Trophoblast cell (in vitro differentiated cells and primary cell): ENCODE data around the gene SPON1.

Source experiments
- DNase-seq, 2 donors: peaks; one replicate each; pipeline ENCODE4 v3.0.0-alpha.2; 2016
- H2AFZ ChIP-seq: 2 replicates; pipeline ENCODE4 v1.6.1; 2013; ENCODE audit warnings: low read length, moderate library complexity, mild to moderate bottlenecking; ENCODE audit not compliant: insufficient read depth, poor library complexity
- H2AK5ac ChIP-seq: 2 replicates; pipeline ENCODE4 v1.6.1; 2013; ENCODE audit warnings: mild to moderate bottlenecking, low read length
- H2BK120ac ChIP-seq: 2 replicates; pipeline ENCODE4 v1.6.1; 2013; ENCODE audit warnings: low read length, mild to moderate bottlenecking, moderate library complexity; ENCODE audit not compliant: insufficient read depth, poor library complexity
- H2BK12ac ChIP-seq: 2 replicates; pipeline ENCODE4 v1.6.1; 2013; ENCODE audit warnings: mild to moderate bottlenecking, low read length, moderate library complexity
- H2BK5ac ChIP-seq: 2 replicates; pipeline ENCODE4 v1.6.1; 2013; ENCODE audit warnings: low read length, low read depth, moderate library complexity, mild to moderate bottlenecking; ENCODE audit not compliant: poor library complexity
- H3K14ac ChIP-seq: 2 replicates; pipeline ENCODE4 v1.6.1; 2013; ENCODE audit warnings: mild to moderate bottlenecking, low read length
- H3K18ac ChIP-seq: 2 replicates; pipeline ENCODE4 v1.6.1; 2013; ENCODE audit warnings: mild to moderate bottlenecking, low read length
- H3K23ac ChIP-seq: 2 replicates; pipeline ENCODE4 v1.6.1; 2013; ENCODE audit warnings: low read length
- H3K27ac ChIP-seq: 2 replicates; pipeline ENCODE4 v1.5.1; 2013; ENCODE audit warnings: low read depth, mild to moderate bottlenecking, inconsistent platforms, low read length, moderate library complexity
- H3K27me3 ChIP-seq: 2 replicates; pipeline ENCODE4 v1.6.1; 2013; ENCODE audit warnings: inconsistent platforms, mild to moderate bottlenecking, low read length, moderate library complexity; ENCODE audit not compliant: insufficient read depth
- H3K36me3 ChIP-seq, 2 experiments: 1 replicate in 1 of 2; 2 replicates in 1 of 2; pipeline ENCODE4 v1.6.1; 2013; ENCODE audit warnings: low read length in 2 of 2, mild to moderate bottlenecking in 2 of 2, moderate library complexity in 1 of 2; ENCODE audit not compliant: insufficient read depth in 2 of 2, control insufficient read depth in 1 of 2
- H3K4ac ChIP-seq: 2 replicates; pipeline ENCODE4 v1.6.1; 2013; ENCODE audit warnings: low read depth, mild to moderate bottlenecking, low read length, moderate library complexity
- H3K4me1 ChIP-seq, 2 experiments: 1 replicate in 1 of 2; 2 replicates in 1 of 2; pipeline ENCODE4 v1.6.1; 2013; ENCODE audit warnings: low read length in 2 of 2, mild to moderate bottlenecking in 2 of 2, moderate library complexity in 1 of 2; ENCODE audit not compliant: insufficient read depth in 2 of 2, control insufficient read depth in 1 of 2
- H3K4me2 ChIP-seq: 2 replicates; pipeline ENCODE4 v1.6.1; 2013; ENCODE audit warnings: inconsistent platforms, mild to moderate bottlenecking, low read length, moderate library complexity
- H3K4me3 ChIP-seq: 2 replicates; pipeline ENCODE4 v1.5.1; 2013; ENCODE audit warnings: mild to moderate bottlenecking, low read depth, low read length, inconsistent platforms
- H3K79me1 ChIP-seq: one replicate; pipeline ENCODE4 v1.6.1; 2013; ENCODE audit warnings: low read length
- H3K79me2 ChIP-seq: 2 replicates; pipeline ENCODE4 v1.6.1; 2013; ENCODE audit warnings: low read length, mild to moderate bottlenecking; ENCODE audit not compliant: control insufficient read depth, insufficient read depth, poor library complexity
- H3K9ac ChIP-seq: 2 replicates; pipeline ENCODE4 v1.6.1; 2013; ENCODE audit warnings: mild to moderate bottlenecking, low read length
- H3K9me3 ChIP-seq: 2 replicates; pipeline ENCODE4 v1.6.1; 2013; ENCODE audit warnings: low read depth, mild to moderate bottlenecking, control low read depth, inconsistent platforms, low read length; ENCODE audit not compliant: insufficient read depth
- H4K12ac ChIP-seq: 2 replicates; pipeline ENCODE4 v1.6.1; 2013; ENCODE audit warnings: low read depth, mild to moderate bottlenecking, low read length, moderate library complexity
- H4K8ac ChIP-seq: 2 replicates; pipeline ENCODE4 v1.6.1; 2013; ENCODE audit warnings: low read depth, mild to moderate bottlenecking, low read length, moderate library complexity
- H4K91ac ChIP-seq: one replicate; pipeline ENCODE4 v1.6.1; 2013; ENCODE audit warnings: low read depth, mild to moderate bottlenecking, low read length, moderate library complexity
- WGBS: extraction: QIAGEN DNeasy Blood & Tissue Kit; methylation state at CpG from one replicate; pipeline ENCODE4 v1.1.7; 2013; ENCODE audit warnings: missing lambda C conversion rate; ENCODE audit not compliant: insufficient read length, insufficient coverage; ENCODE audit errors: extremely low coverage; 5-methylcytosine and 5-hydroxymethylcytosine counted together

SPON1 gene

GRCh38 chr11:14310679-14311078, 348.2 kb downstream of the SPON1 start:
- no peak overlapping the region for H2BK5ac ChIP-seq
- no peak overlapping the region for H4K8ac ChIP-seq
- H3K4me3 ChIP-seq: no peak overlapping the region
- no peak overlapping the region for H3K27ac ChIP-seq
- H2BK12ac ChIP-seq: no peak overlapping the region
- no peak overlapping the region for H3K4me2 ChIP-seq
- H3K79me2 ChIP-seq: peaks cover 5% of the 10 kb centered on the region
- H3K4me1 ChIP-seq: no peaks in the 10 kb centered on the region
- no peak overlapping the region for H3K4ac ChIP-seq
- H2AFZ ChIP-seq: no peak overlapping the region
- no peaks in the 10 kb centered on the region for H3K9me3 ChIP-seq
- H3K36me3 ChIP-seq: no peaks in the 10 kb centered on the region
- H4K12ac ChIP-seq: no peak overlapping the region
- no peak for DNase-seq
- H3K79me1 ChIP-seq: no peaks in the 10 kb centered on the region
- H2BK120ac ChIP-seq: no peak overlapping the region
- no peak overlapping the region for H3K23ac ChIP-seq
- H3K14ac ChIP-seq: no peak overlapping the region
- H2AK5ac ChIP-seq: no peak overlapping the region
- H3K18ac ChIP-seq: no peak overlapping the region
- no peak overlapping the region for H4K91ac ChIP-seq
- no CpG with 5 or more reads among the region's 1 CpG for WGBS
- H3K9ac ChIP-seq: no peak overlapping the region
- H3K27me3 ChIP-seq: no peaks in the 10 kb centered on the region

GRCh38 chr11:14312736-14313438, 350.4 kb downstream of the SPON1 start:
- Histone ChIP-seq H3K27me3 (no peaks in the 10 kb centered on the region), H3K4me2 (no peak overlapping the region), H3K4me3 (no peak overlapping the region), H4K8ac (no peak overlapping the region), H3K23ac (no peak overlapping the region), H3K9ac (no peak overlapping the region), H3K14ac (no peak overlapping the region), H3K18ac (no peak overlapping the region), H3K79me1 (no peaks in the 10 kb centered on the region), H3K27ac (no peak overlapping the region), H4K12ac (no peak overlapping the region), H2BK120ac (no peak overlapping the region), H3K79me2 (peaks cover 2% of the 10 kb centered on the region), H3K9me3 (no peaks in the 10 kb centered on the region), H2BK5ac (no peak overlapping the region), H3K4ac (peak overlapping the region; percentile 69), H2AFZ (no peak overlapping the region), H2BK12ac (no peak overlapping the region), H3K36me3 (no peaks in the 10 kb centered on the region), H3K4me1 (no peaks in the 10 kb centered on the region), H2AK5ac (no peak overlapping the region), H4K91ac (no peak overlapping the region)
- no peak for DNase-seq
- WGBS: no CpG with 5 or more reads among the region's 4 CpGs

GRCh38 chr11:14314127-14314526, 351.6 kb downstream of the SPON1 start:
- H2BK12ac ChIP-seq: no peak overlapping the region
- no peak overlapping the region for H3K4me2 ChIP-seq
- H4K8ac ChIP-seq: no peak overlapping the region
- H3K79me2 ChIP-seq: peaks cover 2% of the 10 kb centered on the region
- H3K18ac ChIP-seq: no peak overlapping the region
- no peak overlapping the region for H4K12ac ChIP-seq
- H3K9me3 ChIP-seq: no peaks in the 10 kb centered on the region
- H3K14ac ChIP-seq: no peak overlapping the region
- no peak overlapping the region for H2AK5ac ChIP-seq
- no peak overlapping the region for H3K4ac ChIP-seq
- H3K36me3 ChIP-seq: no peaks in the 10 kb centered on the region
- no peak overlapping the region for H3K4me3 ChIP-seq
- H3K27me3 ChIP-seq: no peaks in the 10 kb centered on the region
- no peak overlapping the region for H3K27ac ChIP-seq
- no peak overlapping the region for H3K23ac ChIP-seq
- no peaks in the 10 kb centered on the region for H3K4me1 ChIP-seq
- H4K91ac ChIP-seq: no peak overlapping the region
- no peak overlapping the region for H2BK120ac ChIP-seq
- WGBS: no CpG with 5 or more reads among the region's 2 CpGs
- no peak overlapping the region for H2AFZ ChIP-seq
- H2BK5ac ChIP-seq: no peak overlapping the region
- no peaks in the 10 kb centered on the region for H3K79me1 ChIP-seq
- DNase-seq: no peak
- H3K9ac ChIP-seq: no peak overlapping the region

- Histone ChIP-seq H4K12ac (no peak overlapping the region), H3K4me1 (no peaks in the 10 kb centered on the region), H4K8ac (no peak overlapping the region), H3K18ac (no peak overlapping the region), H2AFZ (no peak overlapping the region), H3K14ac (no peak overlapping the region), H3K79me2 (peaks cover 2% of the 10 kb centered on the region), H3K9ac (no peak overlapping the region), H3K4me2 (no peak overlapping the region), H3K23ac (peak overlapping the region; percentile 40), H2BK120ac (no peak overlapping the region), H3K4me3 (no peak overlapping the region), H2AK5ac (no peak overlapping the region), H3K36me3 (no peaks in the 10 kb centered on the region), H2BK12ac (no peak overlapping the region), H3K27ac (no peak overlapping the region), H3K4ac (no peak overlapping the region), H3K79me1 (no peaks in the 10 kb centered on the region), H3K9me3 (no peaks in the 10 kb centered on the region), H3K27me3 (no peaks in the 10 kb centered on the region), H2BK5ac (no peak overlapping the region), H4K91ac (no peak overlapping the region)
- WGBS: no CpG with 5 or more reads among the region's 2 CpGs
- DNase-seq: no peak
Measured at GRCh38 chr11:14315130-14315529, 352.6 kb downstream of the SPON1 start.
